ENCODE measurements around the gene PLEKHD1. TPM values are rescaled to one million over a fixed set of nuclear protein-coding genes. Genes with fewer than 3 reads are reported as not detected.

The PLEKHD1 gene
- polyA plus RNA-seq, 1 experiment = not detected

DNA sequence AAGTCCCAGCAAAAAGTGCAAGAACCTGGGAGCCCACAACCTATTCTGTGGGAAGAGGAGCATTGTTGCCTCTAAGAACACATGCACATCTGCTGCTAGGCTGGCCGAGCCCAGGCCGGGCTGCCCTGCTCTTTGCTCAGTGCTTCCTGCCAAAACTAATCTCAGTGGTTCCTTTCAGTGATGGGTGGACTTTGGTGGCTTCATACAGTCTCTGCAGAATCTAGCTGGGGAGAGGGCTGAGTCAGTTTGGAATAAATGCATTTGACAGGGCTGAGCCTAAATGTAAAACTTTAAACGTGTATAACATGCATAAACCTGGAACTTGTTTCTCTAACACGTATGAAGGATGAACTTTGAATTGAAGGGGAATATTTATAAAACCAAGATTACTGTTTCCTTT lies 45.6 kb downstream of the PLEKHD1 start:
- CTCF ChIA-PET = no interaction called here
- peaks cover 50% of the 10 kb centered on the region for H3K27me3 ChIP-seq (ENCODE audit: control insufficient read depth, insufficient read depth, low read length)

DNA sequence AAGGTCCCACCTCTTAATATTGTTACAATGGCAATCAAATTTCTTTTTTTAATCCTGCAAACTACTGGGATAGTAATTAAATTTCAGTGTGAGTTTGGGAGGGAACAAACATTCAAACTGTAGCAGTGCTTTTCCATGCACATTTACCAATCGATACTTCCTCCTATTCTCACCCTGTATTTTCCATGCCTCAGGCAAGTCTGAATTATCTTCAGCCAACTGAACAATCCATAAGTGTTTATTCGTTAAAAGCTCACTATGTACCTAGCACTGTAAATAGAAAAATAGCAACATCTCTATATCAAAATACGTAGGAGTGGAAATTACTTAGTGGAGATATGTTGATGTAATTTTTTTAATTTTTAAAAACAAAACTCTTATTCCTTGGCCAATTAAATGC lies 46.6 kb downstream of the PLEKHD1 start:
- TF ChIP-seq, protein P1, sequence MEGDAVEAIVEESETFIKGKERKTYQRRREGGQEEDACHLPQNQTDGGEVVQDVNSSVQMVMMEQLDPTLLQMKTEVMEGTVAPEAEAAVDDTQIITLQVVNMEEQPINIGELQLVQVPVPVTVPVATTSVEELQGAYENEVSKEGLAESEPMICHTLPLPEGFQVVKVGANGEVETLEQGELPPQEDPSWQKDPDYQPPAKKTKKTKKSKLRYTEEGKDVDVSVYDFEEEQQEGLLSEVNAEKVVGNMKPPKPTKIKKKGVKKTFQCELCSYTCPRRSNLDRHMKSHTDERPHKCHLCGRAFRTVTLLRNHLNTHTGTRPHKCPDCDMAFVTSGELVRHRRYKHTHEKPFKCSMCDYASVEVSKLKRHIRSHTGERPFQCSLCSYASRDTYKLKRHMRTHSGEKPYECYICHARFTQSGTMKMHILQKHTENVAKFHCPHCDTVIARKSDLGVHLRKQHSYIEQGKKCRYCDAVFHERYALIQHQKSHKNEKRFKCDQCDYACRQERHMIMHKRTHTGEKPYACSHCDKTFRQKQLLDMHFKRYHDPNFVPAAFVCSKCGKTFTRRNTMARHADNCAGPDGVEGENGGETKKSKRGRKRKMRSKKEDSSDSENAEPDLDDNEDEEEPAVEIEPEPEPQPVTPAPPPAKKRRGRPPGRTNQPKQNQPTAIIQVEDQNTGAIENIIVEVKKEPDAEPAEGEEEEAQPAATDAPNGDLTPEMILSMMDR (IDR thresholded peaks at IDR 0.05; ENCODE audit: low read depth, low read length) = no peak
- CTCF ChIA-PET = no interaction called here
- no peak overlapping the region for H3K27ac ChIP-seq (ENCODE audit: low read depth, low read length)
- H3K9me3 ChIP-seq (ENCODE audit: control insufficient read depth, insufficient read depth, low read length) = no peaks in the 10 kb centered on the region
- POLR2A ChIA-PET = no interaction called here
- DNase-seq (ENCODE audit: low read depth, low spot score) = no peak
- H3K27me3 ChIP-seq (ENCODE audit: control insufficient read depth, insufficient read depth, low read length) = peaks cover 44% of the 10 kb centered on the region
- no peak overlapping the region for H3K4me3 ChIP-seq (ENCODE audit: low read depth, low read length)

More for the DNA sequence above, 45.6 kb downstream of the PLEKHD1 start:
- Histone ChIP-seq H3K27ac (ENCODE audit: low read depth, low read length) (no peak overlapping the region), H3K9me3 (ENCODE audit: control insufficient read depth, insufficient read depth, low read length) (no peaks in the 10 kb centered on the region), H3K4me3 (ENCODE audit: low read depth, low read length) (no peak overlapping the region)
- POLR2A ChIA-PET = no interaction called here
- DNase-seq (ENCODE audit: low read depth, low spot score) = no peak
- TF ChIP-seq, protein P1 (IDR thresholded peaks at IDR 0.05; ENCODE audit: low read depth, low read length) = no peak

DNA sequence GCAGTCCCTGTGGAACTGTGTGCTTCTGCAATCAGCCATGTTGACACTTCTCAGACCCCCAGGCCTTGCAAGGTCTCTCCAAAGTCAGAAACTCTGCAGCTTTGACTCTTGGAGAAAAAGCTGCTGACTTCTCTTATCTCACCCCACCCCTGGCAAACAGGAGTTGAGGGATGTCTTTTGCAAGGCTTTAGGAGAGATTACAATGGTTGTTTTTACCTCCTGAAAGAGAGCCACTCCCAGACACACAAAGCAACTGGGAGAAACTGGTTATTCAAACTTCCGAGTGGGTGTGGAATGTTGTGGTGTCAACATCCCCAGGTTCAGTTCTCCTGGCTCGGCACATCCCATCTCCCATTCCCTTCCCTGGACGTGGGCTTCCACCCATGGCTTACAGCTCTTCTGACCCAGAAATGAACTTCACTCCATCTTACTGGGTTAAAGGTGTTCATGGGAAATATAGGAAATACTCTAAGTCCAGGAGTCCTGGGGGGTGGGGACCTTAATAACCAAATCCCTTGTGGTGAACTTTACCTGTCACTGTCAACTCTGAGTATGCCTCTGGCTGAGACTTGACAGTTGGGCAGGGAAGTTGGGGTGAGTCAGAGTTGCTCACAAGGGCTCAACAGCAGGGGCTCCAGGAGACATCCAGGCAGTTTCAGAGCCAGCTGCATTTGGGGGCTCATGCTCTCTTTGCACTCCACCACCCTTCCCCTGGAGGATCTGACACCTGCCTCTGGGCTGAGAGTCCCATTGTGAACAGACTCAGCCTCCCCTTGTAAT lies 48.2 kb downstream of the PLEKHD1 start:
- DNase-seq (ENCODE audit: low read depth, low spot score) = no peak
- TF ChIP-seq, protein P1 (IDR thresholded peaks at IDR 0.05; ENCODE audit: low read depth, low read length) = no peak
- Histone ChIP-seq H3K27ac (ENCODE audit: low read depth, low read length) (no peak overlapping the region), H3K4me3 (ENCODE audit: low read depth, low read length) (no peak overlapping the region), H3K9me3 (ENCODE audit: control insufficient read depth, insufficient read depth, low read length) (no peaks in the 10 kb centered on the region), H3K27me3 (ENCODE audit: control insufficient read depth, insufficient read depth, low read length) (peaks cover 46% of the 10 kb centered on the region)
- POLR2A ChIA-PET = no interaction called here
- CTCF ChIA-PET = no interaction called here

DNA sequence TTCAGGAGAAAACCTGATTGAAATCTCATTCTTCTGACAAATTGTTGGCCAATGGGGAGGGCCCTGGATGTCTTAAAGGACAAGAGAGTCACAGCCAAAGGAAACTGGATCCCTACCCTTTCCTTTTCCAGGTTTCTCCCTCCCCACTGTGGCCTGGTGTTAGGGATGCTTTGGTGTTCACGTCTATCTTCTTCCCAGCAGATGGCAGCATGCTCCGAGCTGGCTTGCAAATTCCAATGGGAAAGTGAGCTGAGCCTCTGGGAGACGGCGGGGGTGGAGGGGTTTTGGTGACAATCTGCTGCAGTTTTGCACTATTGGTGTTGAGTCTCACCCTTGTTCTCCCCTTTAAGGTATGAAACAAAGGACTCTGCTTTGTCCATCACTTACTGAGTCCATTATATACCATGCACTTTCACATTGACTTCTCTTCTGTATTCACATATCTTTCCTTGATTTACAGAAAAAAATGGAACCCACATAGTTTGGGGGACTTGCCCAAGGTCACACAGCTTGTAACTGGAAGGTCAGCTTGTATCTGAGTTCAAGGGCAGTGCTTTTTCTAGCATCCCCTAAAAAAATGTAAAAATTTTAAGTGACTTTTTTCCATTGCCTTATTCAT lies 50.8 kb downstream of the PLEKHD1 start:
- ChIA-PET CTCF (interaction anchor here (0.7 to 1.9 kb wide), 32 partner anchors 8 to 385 kb away, joined by 3 to 17 read pairs (median 6); partner anchors contain the start of genes CCDC177, SRSF5 and SUSD6), POLR2A (no interaction called here)
- TF ChIP-seq, protein P1 (IDR thresholded peaks at IDR 0.05; ENCODE audit: low read depth, low read length) = peak; percentile 87
- DNase-seq (ENCODE audit: low read depth, low spot score) = peak; percentile 26
- no peak overlapping the region for H3K27ac ChIP-seq (ENCODE audit: low read depth, low read length)
- H3K4me3 ChIP-seq (ENCODE audit: low read depth, low read length) = no peak overlapping the region
- H3K9me3 ChIP-seq (ENCODE audit: control insufficient read depth, insufficient read depth, low read length) = peaks cover 4% of the 10 kb centered on the region; the same call in 1 of the 2 replicates
- peaks cover 42% of the 10 kb centered on the region for H3K27me3 ChIP-seq (ENCODE audit: control insufficient read depth, insufficient read depth, low read length)

DNA sequence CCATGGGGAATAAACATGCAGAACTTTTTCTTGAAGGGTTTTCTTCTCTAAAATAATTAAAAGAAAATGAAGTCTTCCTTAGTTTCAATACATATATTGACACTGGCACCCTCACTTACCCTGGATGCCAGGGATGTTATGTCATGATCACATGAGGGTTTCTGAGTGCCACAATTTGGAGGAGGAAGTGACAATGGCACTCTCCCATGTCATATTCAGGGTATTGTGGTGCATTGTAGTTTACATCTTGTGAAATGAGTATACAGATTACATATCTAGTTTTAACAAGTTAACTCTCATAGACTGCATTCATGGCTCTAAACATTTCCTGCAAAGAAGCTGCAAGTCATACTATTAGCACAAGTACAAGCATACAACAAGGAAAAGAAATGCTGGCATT lies 52.4 kb downstream of the PLEKHD1 start:
- Histone ChIP-seq H3K9me3 (ENCODE audit: control insufficient read depth, insufficient read depth, low read length) (peaks cover 4% of the 10 kb centered on the region; the same call in 1 of the 2 replicates), H3K27me3 (ENCODE audit: control insufficient read depth, insufficient read depth, low read length) (peaks cover 39% of the 10 kb centered on the region), H3K4me3 (ENCODE audit: low read depth, low read length) (no peak overlapping the region), H3K27ac (ENCODE audit: low read depth, low read length) (no peak overlapping the region)
- DNase-seq (ENCODE audit: low read depth, low spot score) = no peak
- CTCF ChIA-PET = interaction anchor here (1.3 to 4.0 kb wide), 2 partner anchors 11 to 37 kb away, joined by 8 to 20 read pairs; partner anchors contain the start of gene CCDC177
- POLR2A ChIA-PET = no interaction called here
- TF ChIP-seq, protein P1 (IDR thresholded peaks at IDR 0.05; ENCODE audit: low read depth, low read length) = no peak

Data from AG04450 (cell line).